ENCODE data around the gene ATP11A. TPM values are rescaled to one million over a fixed set of nuclear protein-coding genes. Genes with fewer than 3 reads are reported as not detected.
"Not testable (repeated sequence)": the region's sequence is repeated elsewhere in the genome, so short reads cannot be mapped to it uniquely, and the experiment has no call there.

ATP11A gene
- total RNA-seq, 2 experiments from 2014 or later = 42.1 to 50.7 TPM

DNA sequence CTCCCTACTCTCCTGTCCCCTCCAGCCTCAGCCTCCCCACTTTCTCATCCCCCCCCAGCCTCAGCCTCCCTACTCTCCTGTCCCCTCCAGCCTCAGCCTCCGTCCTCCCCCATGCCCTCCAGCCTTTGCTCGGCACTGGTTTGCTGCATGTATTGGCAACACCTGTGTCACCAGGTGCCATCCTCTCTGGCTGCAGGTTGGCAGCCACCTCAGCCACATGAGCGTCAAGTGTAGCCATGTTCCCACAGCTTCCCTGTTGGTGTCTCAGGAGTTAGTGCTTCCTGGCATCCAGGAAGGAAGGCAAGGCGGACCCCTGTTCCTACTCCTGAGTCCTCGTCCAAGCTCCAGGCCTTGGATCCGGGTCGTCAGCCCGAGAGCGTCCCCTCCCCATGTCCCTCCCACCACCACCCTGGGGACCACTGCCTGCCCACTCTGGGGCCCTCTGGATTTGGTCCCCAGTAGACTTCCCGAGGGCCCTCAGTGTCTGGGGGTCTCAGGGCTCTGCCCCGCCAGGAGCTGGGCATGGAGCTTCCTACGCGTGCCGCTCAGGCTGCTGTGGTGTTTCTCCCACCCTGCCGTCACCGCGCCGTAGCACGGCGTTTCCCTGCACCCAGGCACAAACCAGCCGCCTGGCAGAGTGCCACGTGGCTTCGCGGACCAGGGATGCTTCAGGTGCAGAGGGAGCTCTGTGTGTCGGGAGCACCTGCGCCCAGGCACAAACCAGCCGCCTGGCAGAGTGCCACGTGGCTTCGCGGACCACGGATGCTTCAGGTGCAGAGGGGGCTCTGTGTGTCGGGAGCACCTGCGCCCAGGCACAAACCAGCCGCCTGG, 150.8 kb downstream of the ATP11A start:
- intact Hi-C loops (cut with DNase I, micrococcal nuclease) = no loop called here
- CTCF ChIA-PET = no interaction called here
- no peak for ATAC-seq
- Mint-ChIP-seq H3K36me3 (ENCODE audit: low read depth) (peaks cover 28% of the 10 kb centered on the region), H3K4me1 (no peaks in the 10 kb centered on the region), H3K4me3 (no peak overlapping the region), H3K27me3 (no peaks in the 10 kb centered on the region), H3K27ac (no peak overlapping the region), H3K9me3 (ENCODE audit: low read depth) (no peaks in the 10 kb centered on the region)
- POLR2A ChIA-PET = no interaction called here
- DNase-seq = no peak

GRCh38 chr13:112841303-112842015, 151.6 kb downstream of the ATP11A start:
- H3K36me3 Mint-ChIP-seq (ENCODE audit: low read depth) = peaks cover 28% of the 10 kb centered on the region
- H3K27me3 Mint-ChIP-seq; H3K9me3 Mint-ChIP-seq (ENCODE audit: low read depth); H3K4me1 Mint-ChIP-seq; H3K4me3 Mint-ChIP-seq; DNase-seq; ATAC-seq; H3K27ac Mint-ChIP-seq; POLR2A ChIA-PET; intact Hi-C loops (cut with DNase I, micrococcal nuclease); CTCF ChIA-PET: not testable (repeated sequence)

- H3K9me3 Mint-ChIP-seq (ENCODE audit: low read depth) = no peaks in the 10 kb centered on the region
- POLR2A ChIA-PET = no interaction called here
- H3K27ac Mint-ChIP-seq = peak overlapping the region; percentile 60
- no peaks in the 10 kb centered on the region for H3K4me1 Mint-ChIP-seq
- DNase-seq (no peak), ATAC-seq (peak; percentile 33)
- H3K27me3 Mint-ChIP-seq = no peaks in the 10 kb centered on the region
- H3K36me3 Mint-ChIP-seq (ENCODE audit: low read depth) = peaks cover 27% of the 10 kb centered on the region
- CTCF ChIA-PET = interaction anchor here (0.6 kb wide), 1 partner anchor 161 kb away, joined by 3 read pairs; no protein-coding TSS in a partner anchor
- intact Hi-C loops (cut with DNase I, micrococcal nuclease) = no loop called here
- H3K4me3 Mint-ChIP-seq = no peak overlapping the region
Measured at GRCh38 chr13:112842343-112842856, 152.6 kb downstream of the ATP11A start.

DNA sequence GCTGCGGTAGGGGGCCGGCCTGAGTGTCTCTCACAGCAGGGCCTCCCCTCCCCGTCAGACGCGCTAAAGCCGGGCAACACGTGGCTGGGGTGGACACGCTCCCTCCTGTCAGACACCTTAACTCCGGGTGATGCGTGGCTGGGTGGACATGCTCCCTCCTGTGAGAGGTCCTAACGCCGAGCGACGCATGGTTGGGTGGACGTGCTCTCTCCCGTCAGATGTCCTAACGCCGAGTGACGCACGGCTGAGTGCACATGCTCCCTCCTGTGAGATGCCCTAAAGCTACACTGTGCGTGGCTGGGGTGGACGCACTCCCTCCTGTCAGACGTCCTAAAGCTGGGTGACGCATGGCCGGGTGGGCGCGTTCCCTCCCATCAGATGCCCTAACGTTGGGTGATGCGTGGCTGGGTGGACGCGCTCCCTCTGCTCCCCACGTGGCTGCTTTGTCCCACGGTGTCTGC, 153.1 kb downstream of the ATP11A start:
- H3K36me3 Mint-ChIP-seq (ENCODE audit: low read depth) = peaks cover 27% of the 10 kb centered on the region
- H3K27me3 Mint-ChIP-seq = no peaks in the 10 kb centered on the region
- no peaks in the 10 kb centered on the region for H3K4me1 Mint-ChIP-seq
- no peak overlapping the region for H3K27ac Mint-ChIP-seq
- ChIA-PET CTCF (interaction anchor here (0.6 kb wide), 1 partner anchor 162 kb away, joined by 3 read pairs; no protein-coding TSS in a partner anchor), POLR2A (no interaction called here)
- DNase-seq = no peak
- no peaks in the 10 kb centered on the region for H3K9me3 Mint-ChIP-seq (ENCODE audit: low read depth)
- ATAC-seq = no peak
- H3K4me3 Mint-ChIP-seq = no peak overlapping the region
- intact Hi-C loops (cut with DNase I, micrococcal nuclease) = no loop called here

- no peak overlapping the region for H3K27ac Mint-ChIP-seq
- no peaks in the 10 kb centered on the region for H3K4me1 Mint-ChIP-seq
- ChIA-PET POLR2A (no interaction called here), CTCF (no interaction called here)
- no peak for ATAC-seq
- intact Hi-C loops (cut with DNase I, micrococcal nuclease) = no loop called here
- H3K36me3 Mint-ChIP-seq (ENCODE audit: low read depth) = peaks cover 29% of the 10 kb centered on the region
- H3K9me3 Mint-ChIP-seq (ENCODE audit: low read depth) = no peaks in the 10 kb centered on the region
- no peak overlapping the region for H3K4me3 Mint-ChIP-seq
- no peaks in the 10 kb centered on the region for H3K27me3 Mint-ChIP-seq
- DNase-seq = no peak
Measured at GRCh38 chr13:112843392-112844111, 153.7 kb downstream of the ATP11A start.

GRCh38 chr13:112844411-112844810, 154.6 kb downstream of the ATP11A start:
- H3K27ac Mint-ChIP-seq = no peak overlapping the region
- intact Hi-C loops (cut with DNase I, micrococcal nuclease) = no loop called here
- no peak for ATAC-seq
- CTCF ChIA-PET = no interaction called here
- H3K4me1 Mint-ChIP-seq = peaks cover 6% of the 10 kb centered on the region
- POLR2A ChIA-PET = no interaction called here
- no peak for DNase-seq
- no peak overlapping the region for H3K4me3 Mint-ChIP-seq
- no peaks in the 10 kb centered on the region for H3K9me3 Mint-ChIP-seq (ENCODE audit: low read depth)
- no peaks in the 10 kb centered on the region for H3K27me3 Mint-ChIP-seq
- H3K36me3 Mint-ChIP-seq (ENCODE audit: low read depth) = peaks cover 28% of the 10 kb centered on the region

- peaks cover 31% of the 10 kb centered on the region for H3K36me3 Mint-ChIP-seq (ENCODE audit: low read depth)
- ATAC-seq = no peak
- H3K9me3 Mint-ChIP-seq (ENCODE audit: low read depth) = no peaks in the 10 kb centered on the region
- ChIA-PET CTCF (no interaction called here), POLR2A (no interaction called here)
- intact Hi-C loops (cut with DNase I, micrococcal nuclease) = no loop called here
- no peak for DNase-seq
- H3K4me3 Mint-ChIP-seq = no peak overlapping the region
- no peak overlapping the region for H3K27ac Mint-ChIP-seq
- peaks cover 8% of the 10 kb centered on the region for H3K4me1 Mint-ChIP-seq
- H3K27me3 Mint-ChIP-seq = no peaks in the 10 kb centered on the region
Measured at GRCh38 chr13:112844879-112845278, 155.0 kb downstream of the ATP11A start.

- Mint-ChIP-seq H3K4me1 (peaks cover 8% of the 10 kb centered on the region), H3K27me3 (no peaks in the 10 kb centered on the region), H3K36me3 (ENCODE audit: low read depth) (peaks cover 31% of the 10 kb centered on the region), H3K9me3 (ENCODE audit: low read depth) (no peaks in the 10 kb centered on the region), H3K27ac (no peak overlapping the region), H3K4me3 (no peak overlapping the region)
- DNase-seq (no peak), ATAC-seq (no peak)
- intact Hi-C loops (cut with DNase I, micrococcal nuclease) = no loop called here
- CTCF ChIA-PET = no interaction called here
- POLR2A ChIA-PET = no interaction called here
Measured at GRCh38 chr13:112845511-112846144, 155.8 kb downstream of the ATP11A start.

DNA sequence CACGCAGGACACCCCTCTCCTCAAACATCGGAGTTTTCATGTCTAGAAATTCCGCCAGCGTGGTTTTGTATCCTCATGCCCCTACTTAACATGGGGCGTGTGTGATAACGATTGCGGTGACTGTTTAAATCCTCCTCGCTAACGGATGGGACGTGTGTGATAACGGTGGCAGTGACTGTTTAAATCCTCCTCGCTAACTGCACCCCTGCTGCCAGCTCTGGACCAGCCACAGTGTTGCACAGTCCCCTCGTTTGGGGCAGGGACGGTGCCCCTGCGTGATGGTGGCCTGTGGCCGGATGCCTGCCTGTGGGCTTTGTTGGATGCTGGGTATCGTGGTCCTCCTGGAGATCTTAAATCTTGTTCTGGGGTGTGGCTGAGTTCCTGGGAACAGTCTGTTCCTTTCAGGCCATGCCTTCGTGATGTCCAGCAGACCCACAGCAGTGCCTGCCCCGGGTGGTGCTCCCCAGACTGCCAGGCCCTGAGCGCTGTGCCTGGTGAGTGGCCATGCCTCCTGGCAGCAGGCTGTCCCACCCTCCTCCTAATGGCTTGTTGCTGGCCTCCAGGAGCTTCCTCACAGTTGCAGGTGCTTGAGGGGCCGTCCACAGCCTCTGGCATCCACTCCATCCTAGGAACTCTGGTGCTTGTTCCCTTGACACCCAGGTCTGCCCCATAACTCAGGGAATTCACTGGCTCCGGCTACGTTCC, 156.7 kb downstream of the ATP11A start:
- CTCF ChIA-PET = no interaction called here
- Mint-ChIP-seq H3K4me1 (peaks cover 8% of the 10 kb centered on the region), H3K36me3 (ENCODE audit: low read depth) (peaks cover 31% of the 10 kb centered on the region), H3K27ac (no peak overlapping the region), H3K9me3 (ENCODE audit: low read depth) (no peaks in the 10 kb centered on the region), H3K27me3 (no peaks in the 10 kb centered on the region), H3K4me3 (no peak overlapping the region)
- intact Hi-C loops (cut with DNase I, micrococcal nuclease) = no loop called here
- ATAC-seq = no peak
- POLR2A ChIA-PET = no interaction called here
- DNase-seq = no peak

- no peaks in the 10 kb centered on the region for H3K27me3 Mint-ChIP-seq
- POLR2A ChIA-PET = no interaction called here
Measured at GRCh38 chr13:112849500-112849899, 159.7 kb downstream of the ATP11A start.

DNA sequence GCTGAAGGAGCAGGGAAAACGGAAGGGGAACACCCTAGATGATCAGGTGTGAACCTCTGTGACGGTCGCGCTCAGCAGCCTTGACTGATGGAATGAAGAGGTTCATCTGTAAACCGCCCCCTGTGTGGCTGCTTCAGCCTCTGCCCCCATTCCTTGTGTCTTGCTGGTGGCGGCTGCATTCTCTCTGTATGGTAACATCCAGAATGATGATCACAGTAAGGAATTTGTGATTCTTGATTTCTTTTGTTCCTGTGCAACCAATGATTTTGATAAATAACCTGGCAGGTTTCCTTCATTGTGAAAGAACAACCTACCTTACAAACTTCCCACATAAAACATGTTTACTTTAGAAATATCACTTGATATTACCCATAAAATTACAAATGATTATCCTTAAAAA, 160.4 kb downstream of the ATP11A start:
- CTCF ChIA-PET = no interaction called here
- no peak overlapping the region for H3K4me3 Mint-ChIP-seq
- H3K27ac Mint-ChIP-seq = no peak overlapping the region
- H3K27me3 Mint-ChIP-seq = no peaks in the 10 kb centered on the region
- POLR2A ChIA-PET = no interaction called here
- H3K4me1 Mint-ChIP-seq = peaks cover 8% of the 10 kb centered on the region
- ATAC-seq = no peak
- H3K9me3 Mint-ChIP-seq (ENCODE audit: low read depth) = no peaks in the 10 kb centered on the region
- intact Hi-C loops (cut with DNase I, micrococcal nuclease) = no loop called here
- DNase-seq = no peak
- H3K36me3 Mint-ChIP-seq (ENCODE audit: low read depth) = peaks cover 29% of the 10 kb centered on the region

More at GRCh38 chr13:112849500-112849899, 159.7 kb downstream of the ATP11A start:
- no peak overlapping the region for H3K27ac Mint-ChIP-seq
- no peak for DNase-seq
- H3K4me3 Mint-ChIP-seq = no peak overlapping the region
- H3K4me1 Mint-ChIP-seq = peaks cover 8% of the 10 kb centered on the region
- CTCF ChIA-PET = no interaction called here
- H3K36me3 Mint-ChIP-seq (ENCODE audit: low read depth) = peaks cover 26% of the 10 kb centered on the region
- no peaks in the 10 kb centered on the region for H3K9me3 Mint-ChIP-seq (ENCODE audit: low read depth)
- no peak for ATAC-seq
- intact Hi-C loops (cut with DNase I, micrococcal nuclease) = no loop called here

Measured in activated CD4-positive, alpha-beta T cell treated with anti-CD3 and anti-CD28 coated beads for 36 hours (primary cell).